Neural cell (in vitro differentiated cells): ENCODE results near the gene UBA5. TPM values are rescaled to one million over a fixed set of nuclear protein-coding genes. Genes with fewer than 3 reads are reported as not detected.

Experiments used
- H2AFZ ChIP-seq: fragments of 200-600, 300-800 bp; sonication (generic), shearing (Covaris generic); 2 replicates; pipeline ENCODE4 v1.6.0; 2014; ENCODE audit warnings: low read depth, mild to moderate bottlenecking, antibody characterized with exemption, low read length, moderate library complexity
- H3F3A ChIP-seq: fragments of 200-600 bp; shearing (Covaris generic); 2 replicates; pipeline ENCODE4 v1.6.1; 2016; ENCODE audit warnings: mild to moderate bottlenecking, moderate library complexity, mixed read lengths, antibody characterized with exemption, low read length; ENCODE audit not compliant: insufficient read depth, poor library complexity, severe bottlenecking
- H3K27ac ChIP-seq: fragments of 200-600, 300-800 bp; sonication (generic), shearing (Covaris generic); 2 replicates; pipeline ENCODE4 v1.5.1; 2014; ENCODE audit warnings: mild to moderate bottlenecking, low read length, moderate library complexity
- H3K27me3 ChIP-seq: fragments of 300-800, 200-600 bp; sonication (generic), shearing (Covaris generic); 2 replicates; pipeline ENCODE4 v1.6.0; 2014; ENCODE audit warnings: mild to moderate bottlenecking, low read depth, low read length, moderate library complexity; ENCODE audit not compliant: insufficient read depth
- H3K36me3 ChIP-seq: fragments of 300-800, 200-600 bp; sonication (generic), shearing (Covaris generic); 2 replicates; pipeline ENCODE4 v1.5.1; 2014; ENCODE audit warnings: mild to moderate bottlenecking, antibody characterized with exemption, low read length, moderate library complexity; ENCODE audit not compliant: insufficient read depth
- H3K4me2 ChIP-seq: fragments of 300-800, 200-600 bp; sonication (generic), shearing (Covaris generic); 2 replicates; pipeline ENCODE4 v1.6.0; 2014; ENCODE audit warnings: mild to moderate bottlenecking, low read length
- H3K4me3 ChIP-seq: fragments of 300-800, 200-600 bp; sonication (generic), shearing (Covaris generic); 2 replicates; pipeline ENCODE4 v1.5.1; 2014; ENCODE audit warnings: mild to moderate bottlenecking, low read length, moderate library complexity
- H3K79me2 ChIP-seq: fragments of 200-600 bp; shearing (Covaris generic); replicated peaks from 2 replicates; pipeline ENCODE4 v1.6.0; 2014; ENCODE audit warnings: mild to moderate bottlenecking, low read length, moderate library complexity; ENCODE audit not compliant: insufficient read depth
- H3K9ac ChIP-seq: fragments of 300-800, 200-600 bp; sonication (generic), shearing (Covaris generic); 2 replicates; pipeline ENCODE4 v1.6.1; 2016; ENCODE audit warnings: mild to moderate bottlenecking, low read length, mixed read lengths
- H3K9me2 ChIP-seq: fragments of 200-600 bp; shearing (Covaris generic); 2 replicates; pipeline ENCODE4 v1.6.1; 2016; ENCODE audit warnings: mild to moderate bottlenecking, low read length, mixed read lengths; ENCODE audit not compliant: insufficient read depth
- H3K9me3 ChIP-seq: fragments of 200-600, 300-800 bp; sonication (generic), shearing (Covaris generic); 2 replicates; pipeline ENCODE4 v1.6.1; 2016; ENCODE audit warnings: mild to moderate bottlenecking, mixed run types, low read length, moderate library complexity, mixed read lengths
- H4K20me1 ChIP-seq: fragments of 200-600 bp; shearing (Covaris generic); 2 replicates; pipeline ENCODE4 v1.6.1; 2016; ENCODE audit warnings: mild to moderate bottlenecking, mixed run types; ENCODE audit not compliant: insufficient read depth
- EP300 ChIP-seq: fragments of 450-650 bp; conservative IDR thresholded peaks from 2 replicates; pipeline ENCODE4 v1.6.1; 2014; ENCODE audit warnings: antibody characterized with exemption, mild to moderate bottlenecking, moderate library complexity; ENCODE audit not compliant: poor library complexity, severe bottlenecking
- EZH2 ChIP-seq: fragments of 200-600, 300-800 bp; shearing (Covaris generic), sonication (generic); IDR thresholded peaks from 2 replicates; pipeline ENCODE4 v1.6.1; 2014; ENCODE audit warnings: antibody characterized with exemption, low read length, borderline replicate concordance, mild to moderate bottlenecking; ENCODE audit not compliant: insufficient read depth, poor library complexity, severe bottlenecking
- MXI1 ChIP-seq: fragments of 450-650 bp; conservative IDR thresholded peaks from 2 replicates; pipeline ENCODE4 v1.6.1; 2014; ENCODE audit warnings: antibody characterized with exemption, mild to moderate bottlenecking; ENCODE audit not compliant: poor library complexity, severe bottlenecking
- POLR2AphosphoS5 ChIP-seq: IDR thresholded peaks from 2 replicates; pipeline ENCODE4 v1.6.1; 2012
- RAD21 ChIP-seq: fragments of 450-650 bp; conservative IDR thresholded peaks from 2 replicates; pipeline ENCODE4 v1.6.1; 2014; ENCODE audit warnings: antibody characterized with exemption, mild to moderate bottlenecking, moderate library complexity
- REST ChIP-seq: IDR thresholded peaks from 2 replicates; pipeline ENCODE4 v1.6.1; 2012; ENCODE audit warnings: borderline replicate concordance
- SMC3 ChIP-seq: fragments of 450-650 bp; conservative IDR thresholded peaks from 2 replicates; pipeline ENCODE4 v1.6.1; 2014; ENCODE audit warnings: antibody characterized with exemption, mild to moderate bottlenecking, moderate library complexity; ENCODE audit not compliant: poor library complexity
- TAF1 ChIP-seq: IDR thresholded peaks from 2 replicates; pipeline ENCODE4 v1.6.1; 2012; ENCODE audit warnings: low read depth
- polyA plus RNA-seq: library from polyadenylated mRNA; depleted of rRNA; stranded (reverse); fragments of >200 nt; gene quantifications from 2 replicates; pipeline ENCODE4 v1.2.3, GENCODE V29; 2014
- TF ChIP-seq, protein P1 (sequence below): fragments of 450-650 bp; IDR thresholded peaks from 2 replicates; pipeline ENCODE4 v1.5.1; 2014; ENCODE audit warnings: antibody characterized with exemption, mild to moderate bottlenecking, moderate library complexity; ENCODE audit not compliant: poor library complexity, severe bottlenecking

The UBA5 gene
- polyA plus RNA-seq, 1 donor from 2014 or later = 77.8 TPM

DNA sequence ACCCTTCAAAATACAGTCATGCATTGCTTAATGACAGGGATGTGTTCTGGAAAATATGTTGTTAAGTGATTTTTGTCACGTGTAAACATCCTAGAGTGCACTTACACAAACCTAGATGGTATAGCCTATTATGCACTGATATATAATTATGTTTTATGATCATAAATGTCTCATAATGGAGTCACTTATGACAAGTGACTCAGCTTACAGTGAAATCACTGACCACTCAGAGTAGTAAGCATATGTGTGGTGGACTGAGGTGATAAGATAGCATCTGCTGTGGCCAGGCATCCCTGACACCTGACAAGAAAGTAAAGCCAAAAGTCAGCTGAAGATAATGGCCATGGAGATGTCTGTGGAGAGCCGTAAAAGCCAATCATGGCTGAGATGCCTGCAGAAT is 5.9 kb upstream of the UBA5 start:
- Histone ChIP-seq H3K9me2 (no peaks in the 10 kb centered on the region), H3K4me3 (no peak overlapping the region), H3K9me3 (no peaks in the 10 kb centered on the region), H3K79me2 (peaks cover 3% of the 10 kb centered on the region), H2AFZ (no peak overlapping the region), H3K27me3 (no peaks in the 10 kb centered on the region), H3F3A (no peaks in the 10 kb centered on the region), H3K4me2 (no peak overlapping the region), H3K36me3 (no peaks in the 10 kb centered on the region), H3K9ac (no peak overlapping the region), H4K20me1 (no peaks in the 10 kb centered on the region), H3K27ac (no peak overlapping the region)
- TF ChIP-seq POLR2AphosphoS5 (no peak), EZH2 (no peak), RAD21 (no peak), EP300 (no peak), TAF1 (no peak), SMC3 (no peak), REST (no peak), MXI1 (no peak)
- TF ChIP-seq, protein P1, sequence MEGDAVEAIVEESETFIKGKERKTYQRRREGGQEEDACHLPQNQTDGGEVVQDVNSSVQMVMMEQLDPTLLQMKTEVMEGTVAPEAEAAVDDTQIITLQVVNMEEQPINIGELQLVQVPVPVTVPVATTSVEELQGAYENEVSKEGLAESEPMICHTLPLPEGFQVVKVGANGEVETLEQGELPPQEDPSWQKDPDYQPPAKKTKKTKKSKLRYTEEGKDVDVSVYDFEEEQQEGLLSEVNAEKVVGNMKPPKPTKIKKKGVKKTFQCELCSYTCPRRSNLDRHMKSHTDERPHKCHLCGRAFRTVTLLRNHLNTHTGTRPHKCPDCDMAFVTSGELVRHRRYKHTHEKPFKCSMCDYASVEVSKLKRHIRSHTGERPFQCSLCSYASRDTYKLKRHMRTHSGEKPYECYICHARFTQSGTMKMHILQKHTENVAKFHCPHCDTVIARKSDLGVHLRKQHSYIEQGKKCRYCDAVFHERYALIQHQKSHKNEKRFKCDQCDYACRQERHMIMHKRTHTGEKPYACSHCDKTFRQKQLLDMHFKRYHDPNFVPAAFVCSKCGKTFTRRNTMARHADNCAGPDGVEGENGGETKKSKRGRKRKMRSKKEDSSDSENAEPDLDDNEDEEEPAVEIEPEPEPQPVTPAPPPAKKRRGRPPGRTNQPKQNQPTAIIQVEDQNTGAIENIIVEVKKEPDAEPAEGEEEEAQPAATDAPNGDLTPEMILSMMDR = no peak

DNA sequence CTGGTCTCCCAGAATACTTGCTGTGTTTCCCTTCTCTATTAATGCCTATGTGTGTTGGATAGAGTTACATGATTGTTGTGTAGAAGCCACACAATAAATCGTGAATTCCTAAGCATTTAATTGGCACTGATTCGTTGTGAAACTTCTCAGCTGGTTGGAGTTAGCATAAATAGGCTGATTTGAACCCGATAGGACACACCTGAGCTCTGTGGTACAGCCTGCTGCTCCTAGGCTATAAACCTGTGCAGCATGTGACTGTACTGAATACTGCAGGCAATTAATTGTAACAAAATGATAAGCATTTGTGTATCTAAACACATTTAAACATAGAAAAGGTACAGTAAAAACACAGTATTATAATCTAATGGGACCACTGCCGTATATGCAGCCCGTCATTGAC is 5.4 kb upstream of the UBA5 start:
- no peaks in the 10 kb centered on the region for H3F3A ChIP-seq
- H3K27me3 ChIP-seq = no peaks in the 10 kb centered on the region
- H3K79me2 ChIP-seq = peaks cover 3% of the 10 kb centered on the region
- H3K36me3 ChIP-seq = no peaks in the 10 kb centered on the region
- H3K4me2 ChIP-seq = no peak overlapping the region
- no peak overlapping the region for H3K27ac ChIP-seq
- H3K9me2 ChIP-seq = no peaks in the 10 kb centered on the region
- no peak overlapping the region for H2AFZ ChIP-seq
- no peaks in the 10 kb centered on the region for H3K9me3 ChIP-seq
- H3K4me3 ChIP-seq = no peak overlapping the region
- H3K9ac ChIP-seq = no peak overlapping the region
- TF ChIP-seq MXI1 = no peak
- no peak for TF ChIP-seq REST
- no peak for TF ChIP-seq TAF1
- H4K20me1 ChIP-seq = no peaks in the 10 kb centered on the region
